WTC11 (cell line): ENCODE measurements around the gene MRPL34. TPM values are rescaled to one million over a fixed set of nuclear protein-coding genes. Genes with fewer than 3 reads are reported as not detected.

Source experiments
- CBFB ChIP-seq: sonication (generic); formaldehyde crosslinking; IDR thresholded peaks from 2 replicates; pipeline ENCODE4 v1.8.1; 2022; ENCODE audit warnings: mild to moderate bottlenecking, low read depth, missing genetic modification reagents
- GRHL2 ChIP-seq: fragments of 250-450 bp; sonication (Bioruptor Pico); IDR thresholded peaks from 2 replicates; pipeline ENCODE4 v1.8.0; 2022; ENCODE audit warnings: mild to moderate bottlenecking, moderate library complexity; ENCODE audit not compliant: insufficient replicate concordance, severe bottlenecking
- SMAD3 ChIP-seq: sonication (generic); formaldehyde crosslinking; IDR thresholded peaks from 2 replicates; pipeline ENCODE4 v1.8.0; 2022; ENCODE audit warnings: missing genetic modification reagents, mild to moderate bottlenecking, borderline replicate concordance
- ZBTB21 ChIP-seq: sonication (generic); formaldehyde crosslinking; IDR thresholded peaks from 2 replicates; pipeline ENCODE4 v1.8.1; 2023; ENCODE audit warnings: mild to moderate bottlenecking, missing genetic modification reagents, borderline replicate concordance
- ZNF121 ChIP-seq: sonication (generic); formaldehyde crosslinking; IDR thresholded peaks from 2 replicates; pipeline ENCODE4 v1.8.0; 2023; ENCODE audit warnings: missing genetic modification reagents
- ZNF263 ChIP-seq: sonication (generic); formaldehyde crosslinking; IDR thresholded peaks from 2 replicates; pipeline ENCODE4 v1.8.1; 2022; ENCODE audit warnings: low read depth, mild to moderate bottlenecking, moderate library complexity, missing genetic modification reagents
- ZNF317 ChIP-seq: sonication (generic); formaldehyde crosslinking; IDR thresholded peaks from 2 replicates; pipeline ENCODE4 v1.8.1; 2023; ENCODE audit warnings: low read depth, mild to moderate bottlenecking, moderate library complexity, missing genetic modification reagents, borderline replicate concordance
- total RNA-seq: library from RNA; stranded (reverse); gene quantifications from 3 replicates; pipeline ENCODE4 v1.2.3, GENCODE V29; 2021
- TF ChIP-seq, protein P1 (sequence below): fragments of 200-600 bp; IDR thresholded peaks from 2 replicates; pipeline ENCODE4 v1.8.0; 2022; ENCODE audit warnings: antibody characterized with exemption
- TF ChIP-seq, protein P2 (sequence below): sonication (generic); formaldehyde crosslinking; IDR thresholded peaks from 2 replicates; pipeline ENCODE4 v1.8.0; 2022; ENCODE audit warnings: mild to moderate bottlenecking, missing genetic modification reagents
- TF ChIP-seq, protein P3 (sequence below): fragments of 250-450 bp; sonication (Bioruptor Pico); IDR thresholded peaks from 2 replicates; pipeline ENCODE4 v1.9.0; 2021; ENCODE audit warnings: moderate library complexity, mild to moderate bottlenecking, inconsistent platforms, borderline replicate concordance
- TF ChIP-seq, protein P4 (sequence below): sonication (generic); formaldehyde crosslinking; IDR thresholded peaks from 2 replicates; pipeline ENCODE4 v1.8.1; 2023; ENCODE audit warnings: mild to moderate bottlenecking, missing genetic modification reagents
- TF ChIP-seq, protein P5 (sequence below): fragments of 250-450 bp; sonication (Bioruptor Pico); IDR thresholded peaks from 2 replicates; pipeline ENCODE4 v1.9.0; 2021; ENCODE audit warnings: mild to moderate bottlenecking, borderline replicate concordance
- TF ChIP-seq, protein P6 (sequence below): sonication (generic); formaldehyde crosslinking; IDR thresholded peaks from 2 replicates; pipeline ENCODE4 v1.8.0; 2022; ENCODE audit warnings: mild to moderate bottlenecking, missing genetic modification reagents
- TF ChIP-seq, protein P7 (sequence below): fragments of 250-450 bp; sonication (Bioruptor Pico); IDR thresholded peaks from 2 replicates; pipeline ENCODE4 v1.8.0; 2021; ENCODE audit warnings: mild to moderate bottlenecking
- TF ChIP-seq, protein P8 (sequence below): fragments of 250-450 bp; sonication (Bioruptor Pico); conservative IDR thresholded peaks from 2 replicates; pipeline ENCODE4 v1.9.0; 2021; ENCODE audit warnings: mild to moderate bottlenecking
- TF ChIP-seq, protein P9 (sequence below): sonication (generic); formaldehyde crosslinking; IDR thresholded peaks from 2 replicates; pipeline ENCODE4 v1.8.0; 2023; ENCODE audit warnings: missing genetic modification reagents, mild to moderate bottlenecking, borderline replicate concordance

MRPL34 gene
- total RNA-seq, 1 experiment from 2014 or later: 130 TPM

DNA sequence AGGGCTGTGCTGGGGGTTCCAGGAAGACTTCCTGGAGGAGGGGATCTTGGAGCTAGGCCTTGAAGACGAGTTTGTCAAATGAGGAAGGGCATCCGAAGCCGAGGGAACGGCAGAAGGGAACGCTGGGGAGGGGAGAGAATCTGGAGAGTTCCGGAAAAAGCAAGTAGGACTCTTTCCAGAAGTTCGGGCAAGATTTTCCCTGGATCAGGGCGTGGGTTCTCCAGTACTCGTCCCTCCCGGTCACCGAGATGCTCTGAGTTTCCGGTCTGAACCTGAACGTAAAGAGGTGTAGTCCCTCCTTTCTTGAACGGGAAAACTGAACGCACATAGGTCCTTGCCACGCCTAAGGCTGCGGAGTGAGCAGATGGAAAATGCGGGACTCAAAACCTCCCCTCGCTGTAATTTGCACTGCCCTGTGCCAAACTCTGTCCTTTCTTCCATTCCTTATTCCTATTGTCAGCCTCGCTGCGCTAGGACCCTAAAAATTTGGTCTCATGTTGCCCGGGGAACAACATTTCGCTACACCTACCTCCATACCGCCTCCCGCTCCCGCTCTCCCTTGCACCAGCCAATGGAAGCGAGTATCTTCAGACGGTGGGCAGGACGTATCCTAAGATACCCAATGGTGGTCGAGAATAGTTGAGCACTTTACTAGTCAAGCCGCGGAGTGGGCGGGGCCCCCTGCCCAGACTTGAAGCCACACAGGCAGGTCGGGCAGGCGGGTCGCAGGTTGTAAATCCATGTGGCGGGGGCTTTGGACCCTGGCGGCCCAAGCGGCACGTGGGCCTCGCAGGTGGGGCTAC is 31.4 kb downstream of the MRPL34 start, which contains the start of gene GTPBP3 (continued):
- no peak for TF ChIP-seq ZNF317 (CRISPR knock-in tag)
- no peak for TF ChIP-seq GRHL2
- TF ChIP-seq, protein P1, sequence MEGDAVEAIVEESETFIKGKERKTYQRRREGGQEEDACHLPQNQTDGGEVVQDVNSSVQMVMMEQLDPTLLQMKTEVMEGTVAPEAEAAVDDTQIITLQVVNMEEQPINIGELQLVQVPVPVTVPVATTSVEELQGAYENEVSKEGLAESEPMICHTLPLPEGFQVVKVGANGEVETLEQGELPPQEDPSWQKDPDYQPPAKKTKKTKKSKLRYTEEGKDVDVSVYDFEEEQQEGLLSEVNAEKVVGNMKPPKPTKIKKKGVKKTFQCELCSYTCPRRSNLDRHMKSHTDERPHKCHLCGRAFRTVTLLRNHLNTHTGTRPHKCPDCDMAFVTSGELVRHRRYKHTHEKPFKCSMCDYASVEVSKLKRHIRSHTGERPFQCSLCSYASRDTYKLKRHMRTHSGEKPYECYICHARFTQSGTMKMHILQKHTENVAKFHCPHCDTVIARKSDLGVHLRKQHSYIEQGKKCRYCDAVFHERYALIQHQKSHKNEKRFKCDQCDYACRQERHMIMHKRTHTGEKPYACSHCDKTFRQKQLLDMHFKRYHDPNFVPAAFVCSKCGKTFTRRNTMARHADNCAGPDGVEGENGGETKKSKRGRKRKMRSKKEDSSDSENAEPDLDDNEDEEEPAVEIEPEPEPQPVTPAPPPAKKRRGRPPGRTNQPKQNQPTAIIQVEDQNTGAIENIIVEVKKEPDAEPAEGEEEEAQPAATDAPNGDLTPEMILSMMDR: no peak
- TF ChIP-seq, protein P2, sequence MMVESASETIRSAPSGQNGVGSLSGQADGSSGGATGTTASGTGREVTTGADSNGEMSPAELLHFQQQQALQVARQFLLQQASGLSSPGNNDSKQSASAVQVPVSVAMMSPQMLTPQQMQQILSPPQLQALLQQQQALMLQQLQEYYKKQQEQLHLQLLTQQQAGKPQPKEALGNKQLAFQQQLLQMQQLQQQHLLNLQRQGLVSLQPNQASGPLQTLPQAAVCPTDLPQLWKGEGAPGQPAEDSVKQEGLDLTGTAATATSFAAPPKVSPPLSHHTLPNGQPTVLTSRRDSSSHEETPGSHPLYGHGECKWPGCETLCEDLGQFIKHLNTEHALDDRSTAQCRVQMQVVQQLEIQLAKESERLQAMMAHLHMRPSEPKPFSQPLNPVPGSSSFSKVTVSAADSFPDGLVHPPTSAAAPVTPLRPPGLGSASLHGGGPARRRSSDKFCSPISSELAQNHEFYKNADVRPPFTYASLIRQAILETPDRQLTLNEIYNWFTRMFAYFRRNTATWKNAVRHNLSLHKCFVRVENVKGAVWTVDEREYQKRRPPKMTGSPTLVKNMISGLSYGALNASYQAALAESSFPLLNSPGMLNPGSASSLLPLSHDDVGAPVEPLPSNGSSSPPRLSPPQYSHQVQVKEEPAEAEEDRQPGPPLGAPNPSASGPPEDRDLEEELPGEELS: peak; percentile 26; the same call in 1 of the 2 replicates
- TF ChIP-seq ZNF263 (CRISPR knock-in tag): no peak
- TF ChIP-seq, protein P3, sequence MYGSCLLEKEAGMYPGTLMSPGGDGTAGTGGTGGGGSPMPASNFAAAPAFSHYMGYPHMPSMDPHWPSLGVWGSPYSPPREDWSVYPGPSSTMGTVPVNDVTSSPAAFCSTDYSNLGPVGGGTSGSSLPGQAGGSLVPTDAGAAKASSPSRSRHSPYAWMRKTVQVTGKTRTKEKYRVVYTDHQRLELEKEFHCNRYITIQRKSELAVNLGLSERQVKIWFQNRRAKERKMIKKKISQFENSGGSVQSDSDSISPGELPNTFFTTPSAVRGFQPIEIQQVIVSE (CRISPR knock-in tag): no peak
- TF ChIP-seq ZBTB21: no peak
- TF ChIP-seq, protein P4, sequence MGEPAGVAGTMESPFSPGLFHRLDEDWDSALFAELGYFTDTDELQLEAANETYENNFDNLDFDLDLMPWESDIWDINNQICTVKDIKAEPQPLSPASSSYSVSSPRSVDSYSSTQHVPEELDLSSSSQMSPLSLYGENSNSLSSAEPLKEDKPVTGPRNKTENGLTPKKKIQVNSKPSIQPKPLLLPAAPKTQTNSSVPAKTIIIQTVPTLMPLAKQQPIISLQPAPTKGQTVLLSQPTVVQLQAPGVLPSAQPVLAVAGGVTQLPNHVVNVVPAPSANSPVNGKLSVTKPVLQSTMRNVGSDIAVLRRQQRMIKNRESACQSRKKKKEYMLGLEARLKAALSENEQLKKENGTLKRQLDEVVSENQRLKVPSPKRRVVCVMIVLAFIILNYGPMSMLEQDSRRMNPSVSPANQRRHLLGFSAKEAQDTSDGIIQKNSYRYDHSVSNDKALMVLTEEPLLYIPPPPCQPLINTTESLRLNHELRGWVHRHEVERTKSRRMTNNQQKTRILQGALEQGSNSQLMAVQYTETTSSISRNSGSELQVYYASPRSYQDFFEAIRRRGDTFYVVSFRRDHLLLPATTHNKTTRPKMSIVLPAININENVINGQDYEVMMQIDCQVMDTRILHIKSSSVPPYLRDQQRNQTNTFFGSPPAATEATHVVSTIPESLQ (CRISPR knock-in tag): no peak
- TF ChIP-seq, protein P5, sequence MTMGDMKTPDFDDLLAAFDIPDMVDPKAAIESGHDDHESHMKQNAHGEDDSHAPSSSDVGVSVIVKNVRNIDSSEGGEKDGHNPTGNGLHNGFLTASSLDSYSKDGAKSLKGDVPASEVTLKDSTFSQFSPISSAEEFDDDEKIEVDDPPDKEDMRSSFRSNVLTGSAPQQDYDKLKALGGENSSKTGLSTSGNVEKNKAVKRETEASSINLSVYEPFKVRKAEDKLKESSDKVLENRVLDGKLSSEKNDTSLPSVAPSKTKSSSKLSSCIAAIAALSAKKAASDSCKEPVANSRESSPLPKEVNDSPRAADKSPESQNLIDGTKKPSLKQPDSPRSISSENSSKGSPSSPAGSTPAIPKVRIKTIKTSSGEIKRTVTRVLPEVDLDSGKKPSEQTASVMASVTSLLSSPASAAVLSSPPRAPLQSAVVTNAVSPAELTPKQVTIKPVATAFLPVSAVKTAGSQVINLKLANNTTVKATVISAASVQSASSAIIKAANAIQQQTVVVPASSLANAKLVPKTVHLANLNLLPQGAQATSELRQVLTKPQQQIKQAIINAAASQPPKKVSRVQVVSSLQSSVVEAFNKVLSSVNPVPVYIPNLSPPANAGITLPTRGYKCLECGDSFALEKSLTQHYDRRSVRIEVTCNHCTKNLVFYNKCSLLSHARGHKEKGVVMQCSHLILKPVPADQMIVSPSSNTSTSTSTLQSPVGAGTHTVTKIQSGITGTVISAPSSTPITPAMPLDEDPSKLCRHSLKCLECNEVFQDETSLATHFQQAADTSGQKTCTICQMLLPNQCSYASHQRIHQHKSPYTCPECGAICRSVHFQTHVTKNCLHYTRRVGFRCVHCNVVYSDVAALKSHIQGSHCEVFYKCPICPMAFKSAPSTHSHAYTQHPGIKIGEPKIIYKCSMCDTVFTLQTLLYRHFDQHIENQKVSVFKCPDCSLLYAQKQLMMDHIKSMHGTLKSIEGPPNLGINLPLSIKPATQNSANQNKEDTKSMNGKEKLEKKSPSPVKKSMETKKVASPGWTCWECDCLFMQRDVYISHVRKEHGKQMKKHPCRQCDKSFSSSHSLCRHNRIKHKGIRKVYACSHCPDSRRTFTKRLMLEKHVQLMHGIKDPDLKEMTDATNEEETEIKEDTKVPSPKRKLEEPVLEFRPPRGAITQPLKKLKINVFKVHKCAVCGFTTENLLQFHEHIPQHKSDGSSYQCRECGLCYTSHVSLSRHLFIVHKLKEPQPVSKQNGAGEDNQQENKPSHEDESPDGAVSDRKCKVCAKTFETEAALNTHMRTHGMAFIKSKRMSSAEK (CRISPR knock-in tag): no peak
- TF ChIP-seq, protein P6, sequence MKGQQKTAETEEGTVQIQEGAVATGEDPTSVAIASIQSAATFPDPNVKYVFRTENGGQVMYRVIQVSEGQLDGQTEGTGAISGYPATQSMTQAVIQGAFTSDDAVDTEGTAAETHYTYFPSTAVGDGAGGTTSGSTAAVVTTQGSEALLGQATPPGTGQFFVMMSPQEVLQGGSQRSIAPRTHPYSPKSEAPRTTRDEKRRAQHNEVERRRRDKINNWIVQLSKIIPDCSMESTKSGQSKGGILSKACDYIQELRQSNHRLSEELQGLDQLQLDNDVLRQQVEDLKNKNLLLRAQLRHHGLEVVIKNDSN (CRISPR knock-in tag): peak; percentile 68; the same call in 1 of the 2 replicates
- TF ChIP-seq, protein P7, sequence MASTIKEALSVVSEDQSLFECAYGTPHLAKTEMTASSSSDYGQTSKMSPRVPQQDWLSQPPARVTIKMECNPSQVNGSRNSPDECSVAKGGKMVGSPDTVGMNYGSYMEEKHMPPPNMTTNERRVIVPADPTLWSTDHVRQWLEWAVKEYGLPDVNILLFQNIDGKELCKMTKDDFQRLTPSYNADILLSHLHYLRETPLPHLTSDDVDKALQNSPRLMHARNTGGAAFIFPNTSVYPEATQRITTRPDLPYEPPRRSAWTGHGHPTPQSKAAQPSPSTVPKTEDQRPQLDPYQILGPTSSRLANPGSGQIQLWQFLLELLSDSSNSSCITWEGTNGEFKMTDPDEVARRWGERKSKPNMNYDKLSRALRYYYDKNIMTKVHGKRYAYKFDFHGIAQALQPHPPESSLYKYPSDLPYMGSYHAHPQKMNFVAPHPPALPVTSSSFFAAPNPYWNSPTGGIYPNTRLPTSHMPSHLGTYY (CRISPR knock-in tag): no peak
- TF ChIP-seq, protein P8, sequence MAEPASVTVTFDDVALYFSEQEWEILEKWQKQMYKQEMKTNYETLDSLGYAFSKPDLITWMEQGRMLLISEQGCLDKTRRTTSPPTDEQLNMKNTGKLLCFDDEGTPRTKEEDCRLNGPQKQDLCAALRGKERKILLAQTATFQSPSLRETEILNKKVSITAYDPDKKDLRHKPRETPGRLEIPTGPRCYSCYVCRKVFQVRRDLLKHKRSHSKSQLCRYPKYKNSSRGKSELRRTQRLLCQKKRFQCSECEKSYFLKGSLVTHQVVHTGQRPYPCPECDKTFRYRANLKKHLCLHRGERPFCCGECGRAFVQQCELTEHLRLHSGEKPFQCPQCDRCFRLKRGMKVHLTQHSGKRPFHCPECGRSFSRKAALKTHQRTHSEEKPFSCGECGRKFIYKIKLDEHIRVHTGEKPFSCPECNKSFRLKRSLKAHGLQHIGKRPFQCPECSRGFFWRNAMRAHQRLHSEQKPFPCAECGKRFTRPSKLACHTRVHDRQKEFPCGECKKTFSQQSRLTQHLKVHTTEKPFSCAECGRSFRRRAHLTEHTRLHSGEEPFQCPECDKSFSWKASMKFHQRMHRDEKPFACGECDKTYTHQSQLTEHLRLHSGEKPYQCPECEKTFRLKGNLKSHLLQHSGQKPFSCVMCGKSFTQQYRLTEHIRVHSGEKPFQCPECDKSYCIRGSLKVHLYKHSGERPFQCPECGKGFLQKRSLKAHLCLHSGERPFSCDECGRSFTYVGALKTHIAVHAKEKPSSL (CRISPR knock-in tag): no peak
- TF ChIP-seq, protein P9, sequence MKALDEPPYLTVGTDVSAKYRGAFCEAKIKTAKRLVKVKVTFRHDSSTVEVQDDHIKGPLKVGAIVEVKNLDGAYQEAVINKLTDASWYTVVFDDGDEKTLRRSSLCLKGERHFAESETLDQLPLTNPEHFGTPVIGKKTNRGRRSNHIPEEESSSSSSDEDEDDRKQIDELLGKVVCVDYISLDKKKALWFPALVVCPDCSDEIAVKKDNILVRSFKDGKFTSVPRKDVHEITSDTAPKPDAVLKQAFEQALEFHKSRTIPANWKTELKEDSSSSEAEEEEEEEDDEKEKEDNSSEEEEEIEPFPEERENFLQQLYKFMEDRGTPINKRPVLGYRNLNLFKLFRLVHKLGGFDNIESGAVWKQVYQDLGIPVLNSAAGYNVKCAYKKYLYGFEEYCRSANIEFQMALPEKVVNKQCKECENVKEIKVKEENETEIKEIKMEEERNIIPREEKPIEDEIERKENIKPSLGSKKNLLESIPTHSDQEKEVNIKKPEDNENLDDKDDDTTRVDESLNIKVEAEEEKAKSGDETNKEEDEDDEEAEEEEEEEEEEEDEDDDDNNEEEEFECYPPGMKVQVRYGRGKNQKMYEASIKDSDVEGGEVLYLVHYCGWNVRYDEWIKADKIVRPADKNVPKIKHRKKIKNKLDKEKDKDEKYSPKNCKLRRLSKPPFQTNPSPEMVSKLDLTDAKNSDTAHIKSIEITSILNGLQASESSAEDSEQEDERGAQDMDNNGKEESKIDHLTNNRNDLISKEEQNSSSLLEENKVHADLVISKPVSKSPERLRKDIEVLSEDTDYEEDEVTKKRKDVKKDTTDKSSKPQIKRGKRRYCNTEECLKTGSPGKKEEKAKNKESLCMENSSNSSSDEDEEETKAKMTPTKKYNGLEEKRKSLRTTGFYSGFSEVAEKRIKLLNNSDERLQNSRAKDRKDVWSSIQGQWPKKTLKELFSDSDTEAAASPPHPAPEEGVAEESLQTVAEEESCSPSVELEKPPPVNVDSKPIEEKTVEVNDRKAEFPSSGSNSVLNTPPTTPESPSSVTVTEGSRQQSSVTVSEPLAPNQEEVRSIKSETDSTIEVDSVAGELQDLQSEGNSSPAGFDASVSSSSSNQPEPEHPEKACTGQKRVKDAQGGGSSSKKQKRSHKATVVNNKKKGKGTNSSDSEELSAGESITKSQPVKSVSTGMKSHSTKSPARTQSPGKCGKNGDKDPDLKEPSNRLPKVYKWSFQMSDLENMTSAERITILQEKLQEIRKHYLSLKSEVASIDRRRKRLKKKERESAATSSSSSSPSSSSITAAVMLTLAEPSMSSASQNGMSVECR: no peak
- 0 out of 2 replicates have a peak, but pooled peaks have one; percentile 28 for TF ChIP-seq SMAD3 (CRISPR knock-in tag)
- TF ChIP-seq ZNF121 (CRISPR knock-in tag): no peak
- TF ChIP-seq CBFB: no peak
